ENCODE results near the gene TAF4B.
"Not testable (repeated sequence)": the region's sequence is repeated elsewhere in the genome, so short reads cannot be mapped to it uniquely, and the experiment has no call there.

The TAF4B gene, protein sequence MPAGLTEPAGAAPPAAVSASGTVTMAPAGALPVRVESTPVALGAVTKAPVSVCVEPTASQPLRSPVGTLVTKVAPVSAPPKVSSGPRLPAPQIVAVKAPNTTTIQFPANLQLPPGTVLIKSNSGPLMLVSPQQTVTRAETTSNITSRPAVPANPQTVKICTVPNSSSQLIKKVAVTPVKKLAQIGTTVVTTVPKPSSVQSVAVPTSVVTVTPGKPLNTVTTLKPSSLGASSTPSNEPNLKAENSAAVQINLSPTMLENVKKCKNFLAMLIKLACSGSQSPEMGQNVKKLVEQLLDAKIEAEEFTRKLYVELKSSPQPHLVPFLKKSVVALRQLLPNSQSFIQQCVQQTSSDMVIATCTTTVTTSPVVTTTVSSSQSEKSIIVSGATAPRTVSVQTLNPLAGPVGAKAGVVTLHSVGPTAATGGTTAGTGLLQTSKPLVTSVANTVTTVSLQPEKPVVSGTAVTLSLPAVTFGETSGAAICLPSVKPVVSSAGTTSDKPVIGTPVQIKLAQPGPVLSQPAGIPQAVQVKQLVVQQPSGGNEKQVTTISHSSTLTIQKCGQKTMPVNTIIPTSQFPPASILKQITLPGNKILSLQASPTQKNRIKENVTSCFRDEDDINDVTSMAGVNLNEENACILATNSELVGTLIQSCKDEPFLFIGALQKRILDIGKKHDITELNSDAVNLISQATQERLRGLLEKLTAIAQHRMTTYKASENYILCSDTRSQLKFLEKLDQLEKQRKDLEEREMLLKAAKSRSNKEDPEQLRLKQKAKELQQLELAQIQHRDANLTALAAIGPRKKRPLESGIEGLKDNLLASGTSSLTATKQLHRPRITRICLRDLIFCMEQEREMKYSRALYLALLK

DNA sequence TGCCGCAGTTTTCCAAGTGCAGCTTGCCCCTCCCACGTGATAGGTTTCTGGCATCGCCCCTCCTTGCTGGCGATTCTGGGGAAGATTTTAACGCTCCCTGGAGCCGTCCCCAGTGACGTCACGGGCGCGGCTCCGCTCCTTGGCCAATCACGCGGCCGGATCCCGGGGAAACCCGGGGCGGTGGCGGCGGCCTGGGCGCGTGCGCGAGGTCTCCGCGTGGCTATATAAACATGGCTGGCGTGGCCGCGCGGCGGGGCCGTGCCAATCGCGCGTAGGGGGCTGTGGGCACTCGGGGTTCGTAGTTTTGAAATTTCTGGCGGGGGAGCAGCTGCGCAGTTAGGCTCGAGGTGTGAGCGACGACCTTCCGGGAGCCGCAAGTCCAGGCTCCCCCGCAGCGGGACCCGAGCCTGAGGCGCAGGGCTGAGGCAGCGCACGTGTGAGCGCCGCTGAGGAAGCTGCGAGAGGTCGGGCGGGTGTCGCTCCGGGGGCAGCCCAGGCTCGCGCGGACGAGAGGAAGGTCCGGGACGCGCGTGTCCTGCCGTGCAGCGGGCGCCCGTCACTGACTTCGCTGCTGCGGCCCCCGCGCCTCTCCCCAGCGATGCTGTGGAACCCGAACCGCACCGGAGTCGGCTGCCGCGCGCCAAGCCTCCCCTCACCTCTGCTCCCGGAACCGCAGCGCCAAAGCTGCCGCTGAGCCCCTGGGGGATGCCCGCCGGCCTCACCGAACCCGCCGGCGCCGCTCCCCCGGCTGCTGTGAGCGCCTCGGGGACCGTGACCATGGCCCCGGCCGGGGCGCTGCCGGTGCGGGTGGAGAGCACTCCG, at the start of gene TAF4B:
Gene TAF4B (plus strand): TSS at position 217 of the 822 bp plus-strand sequence. CDS start 489 bp downstream, at position 706.
- Mint-ChIP-seq H3K4me1 (ENCODE audit: low read depth) (peaks cover 43% of the 10 kb centered on the region), H3K27ac (peak within 1 kb of the TSS; percentile 99), H3K36me3 (ENCODE audit: low read depth) (peaks cover 22% of the 10 kb centered on the region), H3K27me3 (no peaks in the 10 kb centered on the region), H3K9me3 (no peaks in the 10 kb centered on the region), H3K4me3 (peak within 1 kb of the TSS; percentile 93)
- peak; percentile 97 for DNase-seq

DNA sequence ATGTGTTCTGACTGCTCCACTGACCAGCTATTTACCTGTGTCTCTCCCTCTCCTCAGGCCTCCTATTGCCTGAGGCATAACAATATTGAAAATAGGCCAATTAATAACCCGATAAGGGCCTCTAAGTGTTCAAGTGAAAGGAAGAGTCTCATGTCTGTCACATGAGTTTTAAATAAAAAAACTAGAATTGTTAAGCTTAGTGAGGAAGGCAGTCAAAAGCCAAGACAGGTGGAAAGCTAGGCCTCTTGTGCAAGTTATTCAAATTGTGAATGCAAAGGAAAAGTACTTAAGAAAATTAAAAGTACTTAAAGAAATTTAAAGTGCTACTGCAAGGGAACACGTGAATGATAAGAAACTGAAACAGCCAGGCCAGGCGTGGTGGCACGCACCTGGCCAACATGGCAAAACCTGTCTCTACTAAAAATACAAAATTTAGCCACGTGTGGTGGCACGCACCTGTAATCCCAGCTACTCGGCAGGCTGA, 44.9 kb upstream of the TAF4B start:
- Mint-ChIP-seq H3K9me3 (no peaks in the 10 kb centered on the region), H3K4me3 (no peak overlapping the region), H3K27me3 (no peaks in the 10 kb centered on the region), H3K27ac (no peak overlapping the region), H3K36me3 (ENCODE audit: low read depth) (no peaks in the 10 kb centered on the region), H3K4me1 (ENCODE audit: low read depth) (no peaks in the 10 kb centered on the region)
- DNase-seq: no peak

DNA sequence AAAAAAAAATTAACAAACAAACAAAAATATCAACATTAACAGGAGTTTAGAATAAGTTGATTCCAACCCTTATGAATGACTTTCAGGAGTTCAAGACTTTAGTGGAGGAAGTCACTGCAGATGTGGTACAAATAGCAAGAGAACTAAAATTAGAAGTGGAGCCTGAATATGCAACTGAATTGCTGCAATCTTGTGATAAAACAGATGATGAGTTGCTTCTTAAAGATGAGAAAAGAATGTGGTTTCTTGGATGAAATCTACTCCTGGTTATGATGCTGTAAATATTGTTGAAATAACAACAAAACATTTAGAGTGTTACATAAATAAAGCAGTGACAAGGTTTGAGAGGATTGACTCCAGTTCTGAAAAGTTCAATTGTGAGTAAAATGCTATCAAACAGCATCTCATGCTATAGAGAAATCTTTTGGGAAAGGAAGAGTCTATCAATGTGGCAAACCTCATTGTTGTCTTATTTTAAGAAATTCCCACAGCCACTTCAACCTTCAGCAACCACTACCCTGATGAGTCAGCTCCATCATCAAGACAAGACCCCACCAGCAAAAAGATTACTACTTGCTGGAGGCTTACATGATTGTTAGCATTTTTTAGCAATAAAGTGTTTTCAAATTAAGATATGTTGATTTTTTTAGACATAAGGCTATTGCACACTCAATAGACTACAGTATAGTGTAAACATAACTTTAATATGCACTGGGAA, 42.7 kb upstream of the TAF4B start:
- no peak overlapping the region for H3K27ac Mint-ChIP-seq
- no peak overlapping the region for H3K4me3 Mint-ChIP-seq
- no peaks in the 10 kb centered on the region for H3K36me3 Mint-ChIP-seq (ENCODE audit: low read depth)
- H3K27me3 Mint-ChIP-seq: no peaks in the 10 kb centered on the region
- no peaks in the 10 kb centered on the region for H3K9me3 Mint-ChIP-seq
- H3K4me1 Mint-ChIP-seq (ENCODE audit: low read depth): no peaks in the 10 kb centered on the region
- DNase-seq: no peak

- Mint-ChIP-seq H3K27me3 (no peaks in the 10 kb centered on the region), H3K4me3 (no peak overlapping the region), H3K4me1 (ENCODE audit: low read depth) (peaks cover 7% of the 10 kb centered on the region), H3K36me3 (ENCODE audit: low read depth) (no peaks in the 10 kb centered on the region), H3K9me3 (no peaks in the 10 kb centered on the region), H3K27ac (no peak overlapping the region)
- no peak for DNase-seq
Observed at GRCh38 chr18:26185267-26185666, 41.0 kb upstream of the TAF4B start.

DNA sequence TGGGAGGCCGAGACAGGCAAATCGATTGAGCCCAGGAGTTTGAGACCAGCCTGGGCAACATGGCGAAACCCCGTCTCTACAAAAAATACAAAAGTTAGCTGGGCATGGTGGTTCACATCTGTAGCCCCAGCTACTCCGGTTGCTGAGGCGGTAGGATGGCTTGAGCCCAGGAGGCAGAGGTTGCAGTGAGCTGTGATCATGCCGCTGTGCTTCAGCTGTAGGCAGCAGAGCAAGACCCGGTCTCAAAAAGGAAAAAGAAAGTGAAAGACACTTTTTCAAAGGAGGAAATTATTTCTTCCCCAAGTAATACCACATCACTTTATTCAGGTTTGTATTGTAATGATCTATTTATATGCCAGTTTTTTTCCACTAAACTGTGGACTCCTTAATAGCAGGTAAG, 35.7 kb upstream of the TAF4B start:
- Mint-ChIP-seq H3K27ac (peak overlapping the region; percentile 91), H3K9me3 (no peaks in the 10 kb centered on the region), H3K4me1 (ENCODE audit: low read depth) (peaks cover 14% of the 10 kb centered on the region), H3K36me3 (ENCODE audit: low read depth) (no peaks in the 10 kb centered on the region), H3K27me3 (no peaks in the 10 kb centered on the region), H3K4me3 (peak overlapping the region; percentile 76)
- DNase-seq: peak; percentile 56

DNA sequence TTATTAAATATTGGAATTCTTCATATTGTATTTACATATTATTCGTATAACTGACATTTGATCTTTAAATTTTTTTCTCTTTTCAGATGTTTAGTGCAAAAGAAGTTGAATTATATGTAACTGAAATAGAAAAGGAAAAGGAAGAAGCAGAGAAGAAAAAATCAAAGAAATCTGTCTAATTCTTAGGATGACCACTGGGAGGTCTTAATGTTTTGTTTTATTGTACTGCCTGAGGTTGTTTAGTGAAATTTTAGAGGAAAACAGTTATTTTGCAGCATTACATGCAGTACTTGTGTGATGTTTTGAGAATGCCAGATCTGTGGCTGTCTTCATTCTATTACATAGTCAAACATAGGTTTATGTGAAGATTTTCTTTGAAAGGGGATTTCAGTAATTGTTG, 34.0 kb upstream of the TAF4B start:
- Mint-ChIP-seq H3K27ac (no peak overlapping the region), H3K36me3 (ENCODE audit: low read depth) (no peaks in the 10 kb centered on the region), H3K27me3 (no peaks in the 10 kb centered on the region), H3K9me3 (no peaks in the 10 kb centered on the region), H3K4me3 (no peak overlapping the region), H3K4me1 (ENCODE audit: low read depth) (peaks cover 14% of the 10 kb centered on the region)
- no peak for DNase-seq

DNA sequence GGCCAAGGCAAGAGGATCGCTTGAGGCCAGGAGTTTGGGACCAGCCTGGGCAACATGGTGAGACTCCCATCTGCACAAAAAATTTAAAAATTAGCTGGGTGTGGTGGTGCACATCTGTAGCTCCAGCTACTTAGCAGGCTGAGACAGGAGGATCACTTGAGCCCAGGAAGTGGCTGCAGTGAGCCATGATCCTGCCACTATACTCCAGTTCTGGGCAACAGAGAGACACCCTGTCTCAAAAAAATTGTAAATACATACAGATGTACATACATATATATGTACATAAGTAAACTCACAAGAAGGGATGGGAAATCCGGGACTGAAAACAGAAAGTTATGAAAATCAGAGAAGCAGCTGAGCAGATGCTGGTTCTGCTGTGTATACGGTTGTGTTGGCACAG, 29.6 kb upstream of the TAF4B start:
- no peak overlapping the region for H3K27ac Mint-ChIP-seq
- H3K4me1 Mint-ChIP-seq (ENCODE audit: low read depth): peaks cover 3% of the 10 kb centered on the region
- H3K36me3 Mint-ChIP-seq (ENCODE audit: low read depth): no peaks in the 10 kb centered on the region
- no peaks in the 10 kb centered on the region for H3K27me3 Mint-ChIP-seq
- no peaks in the 10 kb centered on the region for H3K9me3 Mint-ChIP-seq
- no peak overlapping the region for H3K4me3 Mint-ChIP-seq
- no peak for DNase-seq

DNA sequence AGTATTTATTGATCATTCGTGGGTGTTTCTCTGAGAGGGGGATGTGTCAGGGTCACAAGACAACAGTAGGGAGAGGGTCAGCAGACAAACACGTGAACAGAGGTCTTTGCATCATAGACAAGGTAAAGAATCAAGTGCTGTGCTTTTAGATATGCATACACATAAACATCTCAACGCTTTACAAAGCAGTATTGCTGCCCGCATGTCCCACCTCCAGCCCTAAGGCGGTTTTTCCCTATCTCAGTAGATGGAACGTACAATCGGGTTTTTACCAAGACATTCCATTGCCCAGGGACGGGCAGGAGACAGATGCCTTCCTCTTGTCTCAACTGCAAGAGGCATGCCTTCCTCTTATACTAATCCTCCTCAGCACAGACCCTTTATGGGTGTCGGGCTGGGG, 24.2 kb upstream of the TAF4B start:
- not testable (repeated sequence) for H3K27me3 Mint-ChIP-seq; H3K4me3 Mint-ChIP-seq; H3K36me3 Mint-ChIP-seq (ENCODE audit: low read depth); H3K27ac Mint-ChIP-seq; H3K4me1 Mint-ChIP-seq (ENCODE audit: low read depth); DNase-seq; H3K9me3 Mint-ChIP-seq

GRCh38 chr18:26205318-26205717, 20.9 kb upstream of the TAF4B start:
- no peak for DNase-seq
- Mint-ChIP-seq H3K27me3 (no peaks in the 10 kb centered on the region), H3K4me1 (ENCODE audit: low read depth) (peaks cover 6% of the 10 kb centered on the region), H3K36me3 (ENCODE audit: low read depth) (no peaks in the 10 kb centered on the region), H3K27ac (no peak overlapping the region), H3K4me3 (no peak overlapping the region), H3K9me3 (no peaks in the 10 kb centered on the region)

DNA sequence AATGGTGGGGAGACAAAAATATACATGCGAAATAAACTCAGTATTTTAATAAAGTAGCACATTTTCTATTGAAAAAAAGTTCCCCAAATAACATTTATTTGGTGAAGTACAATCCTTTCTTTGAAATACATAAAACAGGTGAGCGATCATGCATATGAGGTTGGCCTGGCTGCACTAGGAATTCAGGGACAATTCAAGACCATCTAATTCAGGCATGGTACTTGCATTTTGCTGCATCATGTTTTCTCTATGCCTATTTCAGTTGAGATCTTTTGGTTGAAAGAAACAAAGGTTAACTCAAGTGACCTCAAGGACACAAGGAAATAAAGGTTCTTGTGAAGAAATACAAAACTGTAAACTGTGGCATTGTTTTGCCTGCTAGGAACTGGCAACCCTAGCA, 19.8 kb upstream of the TAF4B start:
- DNase-seq: no peak
- Mint-ChIP-seq H3K9me3 (no peaks in the 10 kb centered on the region), H3K4me3 (no peak overlapping the region), H3K27me3 (no peaks in the 10 kb centered on the region), H3K4me1 (ENCODE audit: low read depth) (peaks cover 7% of the 10 kb centered on the region), H3K27ac (no peak overlapping the region), H3K36me3 (ENCODE audit: low read depth) (no peaks in the 10 kb centered on the region)

- no peak overlapping the region for H3K27ac Mint-ChIP-seq
- peaks cover 7% of the 10 kb centered on the region for H3K4me1 Mint-ChIP-seq (ENCODE audit: low read depth)
- no peaks in the 10 kb centered on the region for H3K9me3 Mint-ChIP-seq
- H3K4me3 Mint-ChIP-seq: no peak overlapping the region
- H3K36me3 Mint-ChIP-seq (ENCODE audit: low read depth): no peaks in the 10 kb centered on the region
- no peaks in the 10 kb centered on the region for H3K27me3 Mint-ChIP-seq
- no peak for DNase-seq
Observed at GRCh38 chr18:26207937-26208336, 18.3 kb upstream of the TAF4B start.

- Mint-ChIP-seq H3K27ac (no peak overlapping the region), H3K36me3 (ENCODE audit: low read depth) (no peaks in the 10 kb centered on the region), H3K4me1 (ENCODE audit: low read depth) (peaks cover 7% of the 10 kb centered on the region), H3K27me3 (no peaks in the 10 kb centered on the region), H3K9me3 (no peaks in the 10 kb centered on the region), H3K4me3 (no peak overlapping the region)
- no peak for DNase-seq
Observed at GRCh38 chr18:26208977-26209376, 17.3 kb upstream of the TAF4B start.

GRCh38 chr18:26210147-26210546, 16.1 kb upstream of the TAF4B start:
- H3K36me3 Mint-ChIP-seq (ENCODE audit: low read depth): no peaks in the 10 kb centered on the region
- no peaks in the 10 kb centered on the region for H3K27me3 Mint-ChIP-seq
- H3K27ac Mint-ChIP-seq: no peak overlapping the region
- peaks cover 18% of the 10 kb centered on the region for H3K4me1 Mint-ChIP-seq (ENCODE audit: low read depth)
- H3K9me3 Mint-ChIP-seq: no peaks in the 10 kb centered on the region
- no peak for DNase-seq
- no peak overlapping the region for H3K4me3 Mint-ChIP-seq

Measured in activated T-cell treated with anti-CD3 and anti-CD28 coated beads, Interleukin-2, amount 50 U/mL, for 24 hours (primary cell).